ENCODE measurements around the gene CCDC27.

DNA sequence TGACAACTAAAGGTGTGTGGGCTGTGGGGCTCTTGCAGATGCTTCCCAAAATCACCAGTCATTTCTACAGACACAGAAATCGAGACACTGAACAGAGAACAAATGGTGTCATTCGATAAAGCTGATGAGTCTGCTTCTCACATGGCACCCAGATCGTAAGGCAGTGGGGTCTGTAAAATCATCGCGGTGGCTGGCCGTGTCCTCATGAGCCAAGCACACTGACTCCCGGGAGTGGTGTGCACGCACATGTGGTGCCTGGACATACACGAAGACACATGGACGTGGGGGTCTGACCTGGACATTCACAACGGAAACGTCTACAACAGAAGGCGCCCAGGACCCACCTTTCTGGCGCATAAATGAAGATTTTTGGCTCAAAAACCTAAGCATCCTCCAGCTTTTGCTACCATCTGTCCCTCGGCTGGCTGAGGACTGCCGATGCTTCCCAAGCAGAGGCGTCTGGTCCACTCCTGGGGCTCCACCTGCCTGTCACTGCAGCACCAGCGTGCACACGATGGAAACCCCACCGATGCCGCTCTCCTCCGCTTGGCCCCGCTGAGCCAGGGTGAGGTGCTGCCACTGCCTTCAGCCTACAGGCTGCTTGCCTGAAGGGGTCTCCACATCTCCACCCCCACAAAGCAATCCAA is 27.1 kb downstream of the CCDC27 start:
- TF ChIP-seq, protein P1, sequence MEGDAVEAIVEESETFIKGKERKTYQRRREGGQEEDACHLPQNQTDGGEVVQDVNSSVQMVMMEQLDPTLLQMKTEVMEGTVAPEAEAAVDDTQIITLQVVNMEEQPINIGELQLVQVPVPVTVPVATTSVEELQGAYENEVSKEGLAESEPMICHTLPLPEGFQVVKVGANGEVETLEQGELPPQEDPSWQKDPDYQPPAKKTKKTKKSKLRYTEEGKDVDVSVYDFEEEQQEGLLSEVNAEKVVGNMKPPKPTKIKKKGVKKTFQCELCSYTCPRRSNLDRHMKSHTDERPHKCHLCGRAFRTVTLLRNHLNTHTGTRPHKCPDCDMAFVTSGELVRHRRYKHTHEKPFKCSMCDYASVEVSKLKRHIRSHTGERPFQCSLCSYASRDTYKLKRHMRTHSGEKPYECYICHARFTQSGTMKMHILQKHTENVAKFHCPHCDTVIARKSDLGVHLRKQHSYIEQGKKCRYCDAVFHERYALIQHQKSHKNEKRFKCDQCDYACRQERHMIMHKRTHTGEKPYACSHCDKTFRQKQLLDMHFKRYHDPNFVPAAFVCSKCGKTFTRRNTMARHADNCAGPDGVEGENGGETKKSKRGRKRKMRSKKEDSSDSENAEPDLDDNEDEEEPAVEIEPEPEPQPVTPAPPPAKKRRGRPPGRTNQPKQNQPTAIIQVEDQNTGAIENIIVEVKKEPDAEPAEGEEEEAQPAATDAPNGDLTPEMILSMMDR (IDR thresholded peaks at IDR 0.05), result no peak
- no peak for TF ChIP-seq EZH2 (IDR thresholded peaks at IDR 0.05; ENCODE audit: borderline replicate concordance, insufficient read depth, low read depth, low read length, poor library complexity, severe bottlenecking)
